Testis (tissue), 3 donors: ENCODE results near the gene TTC27. TPM values are rescaled to one million over a fixed set of nuclear protein-coding genes. Genes with fewer than 3 reads are reported as not detected.

Experiments used
- DNase-seq: peaks from one replicate; pipeline ENCODE4 v3.0.0-alpha.2; 2019
- H3K27ac ChIP-seq, 2 donors: fragments of 200-600 bp; sonication (generic); one replicate each; pipeline ENCODE4 v1.5.1; 2019
- H3K27me3 ChIP-seq: fragments of 200-600 bp; sonication (generic); one replicate; pipeline ENCODE4 v1.5.1; 2019
- H3K36me3 ChIP-seq: fragments of 200-600 bp; sonication (generic); one replicate; pipeline ENCODE4 v1.5.1; 2017; ENCODE audit warnings: low read depth; ENCODE audit errors: missing control alignments
- H3K4me1 ChIP-seq: fragments of 200-600 bp; sonication (generic); one replicate; pipeline ENCODE4 v1.5.1; 2019
- H3K4me3 ChIP-seq, 2 donors: fragments of 200-600 bp; sonication (generic); one replicate each; pipeline ENCODE4 v1.5.1; 2017 to 2019
- H3K9me3 ChIP-seq: fragments of 200-600 bp; sonication (generic); one replicate; pipeline ENCODE4 v1.5.1; 2017
- POLR2A ChIP-seq: fragments of 450-650 bp; IDR thresholded peaks from one replicate; pipeline ENCODE4 v1.6.1; 2017; ENCODE audit warnings: antibody characterized with exemption, mild to moderate bottlenecking, moderate library complexity
- WGBS, 2 donors: methylation state at CpG; one replicate each; pipeline ENCODE4 v1.1.5; 2018; 5-methylcytosine and 5-hydroxymethylcytosine counted together
- intact Hi-C: fragments of 100-400 bp; cut with DNase I; formaldehyde crosslinking; loops from one replicate; pipeline ENCODE4 v1.15.1; 2023; ENCODE audit warnings: low total_unique reads
- polyA plus RNA-seq: library from polyadenylated mRNA; stranded (reverse); fragments of 350-450 nt; fragmentation: Illumina TruSeq; extraction: RNeasy Lipid Tissue Mini Kit (QIAGEN cat#74804); gene quantifications from one replicate; pipeline ENCODE4 v1.2.3, GENCODE V29; 2014; ENCODE audit warnings: low read depth, low replicate concordance; ENCODE audit not compliant: insufficient read depth
- total RNA-seq, 2 donors: library from RNA; depleted of rRNA; stranded (reverse); fragments of >200 nt; gene quantifications; one replicate each; pipeline ENCODE4 v1.2.3, GENCODE V29; 2016
- TF ChIP-seq, protein P1 (sequence below), 3 experiments: fragments of 450-650 bp in 2 of 3; fragments of 200-600 bp in 1 of 3; sonication (generic) in 1 of 3; IDR thresholded peaks; one replicate each; pipeline ENCODE4 v1.5.1; 2016 to 2019; ENCODE audit warnings: antibody characterized with exemption in 3 of 3, mild to moderate bottlenecking in 2 of 3, moderate library complexity in 1 of 3

TTC27 gene
- total and polyA plus RNA-seq, 3 donors from 2014 or later, result 21.6 to 32.9 (median 26.7) TPM

DNA sequence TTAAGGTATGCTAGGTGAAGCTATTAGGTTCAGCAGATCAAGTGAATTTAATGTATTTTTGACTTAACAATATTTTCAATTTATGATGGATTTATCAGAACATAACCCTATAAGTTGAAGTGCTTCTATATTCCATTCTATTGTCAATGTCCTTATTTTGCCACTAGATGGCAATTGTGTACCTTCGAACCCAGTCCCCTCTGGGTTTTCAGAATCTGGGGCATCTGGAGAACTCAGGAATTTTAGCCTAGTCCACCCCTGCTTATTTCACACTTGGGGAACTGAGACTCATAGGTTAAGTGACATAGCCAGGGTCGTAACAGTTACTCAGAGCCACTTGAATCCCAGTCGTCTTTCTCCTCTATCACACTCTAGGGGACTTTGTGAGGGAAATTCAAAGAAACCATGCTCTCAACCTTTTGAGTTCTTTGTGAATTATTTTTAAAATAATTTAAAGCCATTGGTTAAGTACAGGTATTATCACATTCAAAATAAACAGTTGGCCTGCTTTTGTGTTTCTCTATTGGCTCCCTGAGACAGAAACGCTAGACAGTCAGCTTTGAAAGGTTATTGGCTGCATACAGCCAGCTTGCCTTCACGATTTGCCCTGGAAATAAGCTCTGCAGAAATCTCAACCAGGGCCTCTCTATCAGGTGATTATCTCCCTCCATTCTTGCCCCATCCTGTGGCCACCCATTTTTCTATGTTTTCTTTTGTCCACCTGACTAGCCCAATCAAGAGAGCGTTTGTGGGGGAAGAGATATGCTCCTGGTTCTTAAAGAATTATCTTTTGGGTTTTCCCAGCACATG lies 145.0 kb downstream of the TTC27 start:
- 50 to 57% methylated on average over 6 of the region's 6 CpGs for WGBS, 2 donors
- intact Hi-C loops, result no loop called here

DNA sequence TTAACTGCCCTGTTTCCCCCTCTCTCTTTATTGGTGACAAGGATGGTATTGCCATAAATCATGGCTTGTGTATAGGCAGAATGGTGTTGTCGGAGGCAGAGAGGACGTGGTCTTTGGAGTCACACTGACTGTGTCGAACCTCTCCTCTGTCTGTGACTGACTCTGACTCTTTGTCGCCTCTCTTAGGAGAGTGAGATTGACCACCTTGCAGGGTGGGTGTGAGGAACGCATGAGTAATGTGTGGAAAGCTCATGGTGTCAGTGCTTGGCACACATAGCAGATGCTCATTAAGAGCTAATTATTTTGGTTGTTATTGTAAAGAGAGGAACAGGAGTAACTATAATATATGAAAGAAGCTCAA lies 145.6 kb downstream of the TTC27 start:
- TF ChIP-seq, protein P1, sequence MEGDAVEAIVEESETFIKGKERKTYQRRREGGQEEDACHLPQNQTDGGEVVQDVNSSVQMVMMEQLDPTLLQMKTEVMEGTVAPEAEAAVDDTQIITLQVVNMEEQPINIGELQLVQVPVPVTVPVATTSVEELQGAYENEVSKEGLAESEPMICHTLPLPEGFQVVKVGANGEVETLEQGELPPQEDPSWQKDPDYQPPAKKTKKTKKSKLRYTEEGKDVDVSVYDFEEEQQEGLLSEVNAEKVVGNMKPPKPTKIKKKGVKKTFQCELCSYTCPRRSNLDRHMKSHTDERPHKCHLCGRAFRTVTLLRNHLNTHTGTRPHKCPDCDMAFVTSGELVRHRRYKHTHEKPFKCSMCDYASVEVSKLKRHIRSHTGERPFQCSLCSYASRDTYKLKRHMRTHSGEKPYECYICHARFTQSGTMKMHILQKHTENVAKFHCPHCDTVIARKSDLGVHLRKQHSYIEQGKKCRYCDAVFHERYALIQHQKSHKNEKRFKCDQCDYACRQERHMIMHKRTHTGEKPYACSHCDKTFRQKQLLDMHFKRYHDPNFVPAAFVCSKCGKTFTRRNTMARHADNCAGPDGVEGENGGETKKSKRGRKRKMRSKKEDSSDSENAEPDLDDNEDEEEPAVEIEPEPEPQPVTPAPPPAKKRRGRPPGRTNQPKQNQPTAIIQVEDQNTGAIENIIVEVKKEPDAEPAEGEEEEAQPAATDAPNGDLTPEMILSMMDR (IDR thresholded peaks at IDR 0.05), result no peak
- no peak for TF ChIP-seq POLR2A
- 71 to 83% methylated on average over 5 of the region's 5 CpGs for WGBS, 2 donors
- DNase-seq, result no peak

More for the DNA sequence above, 145.0 kb downstream of the TTC27 start:
- TF ChIP-seq, protein P1 (IDR thresholded peaks at IDR 0.05), result peak; percentile 58 to 75 (median 64)
- TF ChIP-seq POLR2A, result no peak
- H3K9me3 ChIP-seq, result no peaks in the 10 kb centered on the region
- DNase-seq, result no peak
- H3K4me3 ChIP-seq, result no peak overlapping the region
- no peak overlapping the region for H3K27ac ChIP-seq
- H3K4me1 ChIP-seq, result no peaks in the 10 kb centered on the region
- H3K36me3 ChIP-seq, result no peaks in the 10 kb centered on the region
- no peaks in the 10 kb centered on the region for H3K27me3 ChIP-seq

DNA sequence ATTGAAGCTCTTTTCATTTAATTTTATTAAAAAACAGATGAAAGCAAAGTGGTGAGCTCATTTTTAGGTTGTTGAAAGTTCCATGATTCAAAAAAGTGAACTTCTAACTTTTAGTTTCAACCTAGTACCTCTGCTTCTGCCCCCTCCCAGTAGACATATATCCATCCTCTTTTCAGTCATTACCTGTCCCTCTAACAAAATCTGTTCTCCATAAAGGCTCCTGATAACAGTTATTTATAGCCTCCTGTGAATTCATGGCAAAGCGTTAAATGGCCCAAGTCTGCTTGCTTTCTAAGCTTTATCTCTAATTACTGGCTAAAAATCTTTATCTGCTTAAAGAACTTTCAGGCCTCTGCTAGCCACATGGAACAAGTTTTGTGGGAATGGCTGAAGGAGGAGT lies 148.1 kb downstream of the TTC27 start:
- H3K27ac ChIP-seq, result no peak overlapping the region
- DNase-seq, result no peak
- no peaks in the 10 kb centered on the region for H3K36me3 ChIP-seq
- no peaks in the 10 kb centered on the region for H3K4me1 ChIP-seq
- no peak overlapping the region for H3K4me3 ChIP-seq
- TF ChIP-seq, protein P1 (IDR thresholded peaks at IDR 0.05), result no peak
- TF ChIP-seq POLR2A, result no peak
- no peaks in the 10 kb centered on the region for H3K27me3 ChIP-seq
- 79 to 86% methylated on average over 1 of the region's 1 CpG for WGBS, 2 donors
- intact Hi-C loops, result no loop called here
- H3K9me3 ChIP-seq, result no peaks in the 10 kb centered on the region

More for the DNA sequence above, 145.6 kb downstream of the TTC27 start:
- Histone ChIP-seq H3K4me3 (no peak overlapping the region), H3K27me3 (no peaks in the 10 kb centered on the region), H3K27ac (no peak overlapping the region), H3K36me3 (no peaks in the 10 kb centered on the region), H3K4me1 (no peaks in the 10 kb centered on the region), H3K9me3 (no peaks in the 10 kb centered on the region)
- intact Hi-C loops, result no loop called here

DNA sequence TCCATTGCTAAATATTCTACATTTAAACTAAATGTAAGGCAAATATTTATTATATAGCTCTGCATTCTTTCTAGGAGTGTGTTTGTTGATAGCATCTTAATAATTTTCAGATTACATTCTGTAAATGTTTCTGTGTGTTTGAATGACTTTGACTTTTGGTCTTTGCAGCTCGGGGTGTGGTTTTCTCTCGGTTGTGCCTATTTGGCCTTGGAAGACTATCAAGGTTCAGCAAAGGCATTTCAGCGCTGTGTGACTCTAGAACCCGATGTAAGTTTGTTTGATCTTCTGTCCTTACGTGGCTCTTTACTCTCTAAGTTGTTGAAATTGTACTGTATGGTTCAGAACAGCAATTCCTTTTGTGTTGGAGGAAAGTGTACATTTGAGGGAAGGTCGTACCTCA lies 149.9 kb downstream of the TTC27 start:
- 89 to 90% methylated on average over 6 of the region's 6 CpGs for WGBS, 2 donors

More for the DNA sequence above, 149.9 kb downstream of the TTC27 start:
- TF ChIP-seq, protein P1 (IDR thresholded peaks at IDR 0.05), result no peak
- TF ChIP-seq POLR2A, result no peak
- Histone ChIP-seq H3K36me3 (no peaks in the 10 kb centered on the region), H3K27ac (no peak overlapping the region), H3K27me3 (no peaks in the 10 kb centered on the region), H3K4me1 (no peaks in the 10 kb centered on the region), H3K4me3 (no peak overlapping the region), H3K9me3 (no peaks in the 10 kb centered on the region)
- no peak for DNase-seq
- intact Hi-C loops, result no loop called here
